B cell (primary cell): ENCODE data around the gene CFAP90.

Source experiments
- CTCF ChIP-seq: fragments of 200-600 bp; IDR thresholded peaks from one replicate; pipeline ENCODE4 v1.8.0; 2022; ENCODE audit warnings: antibody characterized with exemption, mild to moderate bottlenecking
- EZH2 ChIP-seq: IDR thresholded peaks from 2 replicates; pipeline ENCODE4 v1.6.1; 2012; ENCODE audit warnings: borderline replicate concordance, low read depth, mild to moderate bottlenecking, moderate library complexity, low read length; ENCODE audit not compliant: insufficient read depth, poor library complexity, severe bottlenecking

- no peak for TF ChIP-seq CTCF
- no peak for TF ChIP-seq EZH2
Measured at GRCh38 chr5:7837403-7837802, 13.5 kb downstream of the CFAP90 start.
